K562 (cell line): ENCODE measurements around the gene C21orf58. TPM values are rescaled to one million over a fixed set of nuclear protein-coding genes. Genes with fewer than 3 reads are reported as not detected.

ENCODE experiments used
- BRF1 ChIP-seq: IDR thresholded peaks from 3 replicates; pipeline ENCODE4 v1.6.1; 2011; ENCODE audit warnings: borderline replicate concordance, mild to moderate bottlenecking; ENCODE audit not compliant: insufficient read length; ENCODE audit errors: extremely low read depth
- CSDE1 ChIP-seq, 2 experiments: fragments of 450-650 bp; IDR thresholded peaks; 2 replicates each; pipeline ENCODE4 v1.6.1; 2016; ENCODE audit warnings: mild to moderate bottlenecking in 1 of 2
- JUNB ChIP-seq: fragments of 450-650 bp; formaldehyde crosslinking; conservative IDR thresholded peaks from 2 replicates; pipeline ENCODE4 v1.4.0; 2020; ENCODE audit warnings: mild to moderate bottlenecking
- MTA1 ChIP-seq: fragments of 450-650 bp; IDR thresholded peaks from 2 replicates; pipeline ENCODE4 v1.6.1; 2017; ENCODE audit warnings: borderline replicate concordance
- PCBP1 ChIP-seq: fragments of 200-400 bp; formaldehyde crosslinking; IDR thresholded peaks from 2 replicates; pipeline ENCODE4 v1.6.1; 2018; ENCODE audit warnings: mild to moderate bottlenecking, low read depth, low read length; ENCODE audit not compliant: poor library complexity, severe bottlenecking
- RBBP5 ChIP-seq: fragments of 200-600 bp; sonication (generic); IDR thresholded peaks from 2 replicates; pipeline ENCODE4 v1.6.1; 2012; ENCODE audit warnings: borderline replicate concordance, mild to moderate bottlenecking, low read length, control low read depth, inconsistent platforms; ENCODE audit not compliant: insufficient read depth, poor library complexity, severe bottlenecking
- SREBF2 ChIP-seq: sonication (generic); formaldehyde crosslinking; IDR thresholded peaks from 2 replicates; pipeline ENCODE4 v1.4.0; 2020; ENCODE audit warnings: mild to moderate bottlenecking, missing genetic modification reagents
- SUPT5H ChIP-seq: fragments of 450-650 bp; IDR thresholded peaks from 2 replicates; pipeline ENCODE4 v1.6.1; 2016
- ZFP36 ChIP-seq: fragments of 150-350 bp; IDR thresholded peaks from 2 replicates; pipeline ENCODE4 v1.6.1; 2018; ENCODE audit warnings: low read length, low read depth; ENCODE audit not compliant: partially characterized antibody
- ZNF175 ChIP-seq: fragments of 200-800 bp; sonication (Bioruptor generic); IDR thresholded peaks from 2 replicates; pipeline ENCODE4 v1.6.1; 2016; ENCODE audit warnings: low read depth, mild to moderate bottlenecking, missing genetic modification characterization, missing compliant biosample characterization
- ZNF76 ChIP-seq: fragments of 250-450 bp; sonication (Bioruptor Pico); IDR thresholded peaks from 2 replicates; pipeline ENCODE4 v1.4.0; 2020; ENCODE audit warnings: mild to moderate bottlenecking, moderate library complexity, borderline replicate concordance
- polyA plus RNA-seq, 8 experiments: library from polyadenylated mRNA; depleted of rRNA in 4 of 8; stranded (reverse) in 5 of 8; unstranded in 3 of 8; fragments of >200 nt; fragmentation: Nextera tagmentation in 2 of 8; fragmentation: Illumina TruSeq in 1 of 8; extraction: Ambion mirVana in 2 of 8; extraction: Trizol in 1 of 8; gene quantifications; 2 replicates each; pipeline versions ENCODE4 v1.2.1 to v1.2.3, GENCODE V29; 2011 to 2014; ENCODE audit warnings: inconsistent platforms in 1 of 8, missing spikeins in 1 of 8
- total RNA-seq, 7 experiments: library from RNA; depleted of rRNA in 6 of 7; stranded (reverse); fragments of >200 nt in 6 of 7; fragmentation: Illumina TruSeq in 2 of 7; extraction: Trizol in 2 of 7; gene quantifications; 2 replicates each; pipeline versions ENCODE4 v1.2.1 to v1.2.3, GENCODE V29; 2011 to 2021; ENCODE audit warnings: low replicate concordance in 1 of 7
- TF ChIP-seq, protein P1 (sequence below): fragments of 450-650 bp; formaldehyde crosslinking; IDR thresholded peaks from 2 replicates; pipeline ENCODE4 v1.4.0; 2022; ENCODE audit warnings: mild to moderate bottlenecking, moderate library complexity
- TF ChIP-seq, protein P2 (sequence below): fragments of 200-800 bp; sonication (Bioruptor generic); IDR thresholded peaks from 2 replicates; pipeline ENCODE4 v1.6.1; 2017; ENCODE audit warnings: missing genetic modification characterization, missing compliant biosample characterization
- TF ChIP-seq, protein P3 (sequence below): fragments of 250-450 bp; sonication (Bioruptor Pico); IDR thresholded peaks from 2 replicates; pipeline ENCODE4 v1.8.0; 2022; ENCODE audit warnings: inconsistent platforms
- TF ChIP-seq, protein P4 (sequence below): IDR thresholded peaks from 2 replicates; pipeline ENCODE4 v1.6.1; 2011; ENCODE audit not compliant: insufficient read length; ENCODE audit errors: extremely low read depth
- TF ChIP-seq, protein P5 (sequence below): IDR thresholded peaks from 2 replicates; pipeline ENCODE4 v1.6.1; 2012; ENCODE audit warnings: low read depth, low read length, improper control_type of control experiment, borderline replicate concordance
- TF ChIP-seq, protein P6 (sequence below): sonication (generic); formaldehyde crosslinking; IDR thresholded peaks from 2 replicates; pipeline ENCODE4 v1.8.1; 2023; ENCODE audit warnings: mild to moderate bottlenecking, missing genetic modification reagents

Gene C21orf58
- total and polyA plus RNA-seq, 9 of the 15 experiments (the other 6 are each of a cell fraction or from before 2014, with no cell fraction given): 1.2 to 30.5 (median 12.4) TPM

DNA sequence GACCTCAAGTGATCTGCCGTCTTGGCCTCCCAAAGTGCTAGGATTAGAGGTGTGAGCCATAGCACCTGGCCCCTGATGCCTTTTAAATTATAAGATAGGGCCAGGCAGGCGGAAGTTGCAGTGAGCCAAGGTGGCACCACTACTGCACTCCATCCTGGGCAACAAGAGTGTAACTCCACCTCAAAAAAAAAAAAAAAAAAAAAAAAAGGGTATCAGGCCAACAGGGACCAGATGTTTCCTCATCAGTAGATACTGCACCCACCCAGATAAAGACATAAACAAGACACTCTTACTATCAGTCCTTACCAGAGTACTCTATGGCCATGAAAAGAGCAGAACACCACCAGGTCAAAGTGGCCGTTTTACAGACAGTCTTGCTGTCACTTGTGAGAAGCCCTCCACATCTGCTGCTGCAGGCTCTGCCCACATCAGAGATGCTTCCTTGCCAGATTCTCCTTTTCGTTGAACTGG is 3.3 kb downstream of the C21orf58 start (continued):
- TF ChIP-seq, protein P1, sequence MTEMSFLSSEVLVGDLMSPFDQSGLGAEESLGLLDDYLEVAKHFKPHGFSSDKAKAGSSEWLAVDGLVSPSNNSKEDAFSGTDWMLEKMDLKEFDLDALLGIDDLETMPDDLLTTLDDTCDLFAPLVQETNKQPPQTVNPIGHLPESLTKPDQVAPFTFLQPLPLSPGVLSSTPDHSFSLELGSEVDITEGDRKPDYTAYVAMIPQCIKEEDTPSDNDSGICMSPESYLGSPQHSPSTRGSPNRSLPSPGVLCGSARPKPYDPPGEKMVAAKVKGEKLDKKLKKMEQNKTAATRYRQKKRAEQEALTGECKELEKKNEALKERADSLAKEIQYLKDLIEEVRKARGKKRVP (CRISPR knock-in tag): 0 out of 2 replicates have a peak, but pooled peaks have one; percentile 5
- TF ChIP-seq SUPT5H (0 out of 2 replicates have a peak, but pooled peaks have one; percentile 38), JUNB (CRISPR knock-in tag) (no peak), PCBP1 (no peak), MTA1 (peak; percentile 85; the same call in 1 of the 2 replicates), ZFP36 (no peak), ZNF76 (CRISPR knock-in tag) (no peak), CSDE1 (IDR thresholded peaks at IDR 0.05) (peak in 1 of 2 experiments; percentile 45; a peak in 1 of 4 replicates), RBBP5 (peak; percentile 50), ZNF175 (CRISPR knock-in tag) (peak; percentile 87), BRF1 (no peak), SREBF2 (no peak)
- TF ChIP-seq, protein P2, sequence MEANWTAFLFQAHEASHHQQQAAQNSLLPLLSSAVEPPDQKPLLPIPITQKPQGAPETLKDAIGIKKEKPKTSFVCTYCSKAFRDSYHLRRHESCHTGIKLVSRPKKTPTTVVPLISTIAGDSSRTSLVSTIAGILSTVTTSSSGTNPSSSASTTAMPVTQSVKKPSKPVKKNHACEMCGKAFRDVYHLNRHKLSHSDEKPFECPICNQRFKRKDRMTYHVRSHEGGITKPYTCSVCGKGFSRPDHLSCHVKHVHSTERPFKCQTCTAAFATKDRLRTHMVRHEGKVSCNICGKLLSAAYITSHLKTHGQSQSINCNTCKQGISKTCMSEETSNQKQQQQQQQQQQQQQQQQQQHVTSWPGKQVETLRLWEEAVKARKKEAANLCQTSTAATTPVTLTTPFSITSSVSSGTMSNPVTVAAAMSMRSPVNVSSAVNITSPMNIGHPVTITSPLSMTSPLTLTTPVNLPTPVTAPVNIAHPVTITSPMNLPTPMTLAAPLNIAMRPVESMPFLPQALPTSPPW (CRISPR knock-in tag): peak; percentile 74
- TF ChIP-seq, protein P3, sequence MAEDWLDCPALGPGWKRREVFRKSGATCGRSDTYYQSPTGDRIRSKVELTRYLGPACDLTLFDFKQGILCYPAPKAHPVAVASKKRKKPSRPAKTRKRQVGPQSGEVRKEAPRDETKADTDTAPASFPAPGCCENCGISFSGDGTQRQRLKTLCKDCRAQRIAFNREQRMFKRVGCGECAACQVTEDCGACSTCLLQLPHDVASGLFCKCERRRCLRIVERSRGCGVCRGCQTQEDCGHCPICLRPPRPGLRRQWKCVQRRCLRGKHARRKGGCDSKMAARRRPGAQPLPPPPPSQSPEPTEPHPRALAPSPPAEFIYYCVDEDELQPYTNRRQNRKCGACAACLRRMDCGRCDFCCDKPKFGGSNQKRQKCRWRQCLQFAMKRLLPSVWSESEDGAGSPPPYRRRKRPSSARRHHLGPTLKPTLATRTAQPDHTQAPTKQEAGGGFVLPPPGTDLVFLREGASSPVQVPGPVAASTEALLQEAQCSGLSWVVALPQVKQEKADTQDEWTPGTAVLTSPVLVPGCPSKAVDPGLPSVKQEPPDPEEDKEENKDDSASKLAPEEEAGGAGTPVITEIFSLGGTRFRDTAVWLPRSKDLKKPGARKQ (CRISPR knock-in tag): no peak
- TF ChIP-seq, protein P4, sequence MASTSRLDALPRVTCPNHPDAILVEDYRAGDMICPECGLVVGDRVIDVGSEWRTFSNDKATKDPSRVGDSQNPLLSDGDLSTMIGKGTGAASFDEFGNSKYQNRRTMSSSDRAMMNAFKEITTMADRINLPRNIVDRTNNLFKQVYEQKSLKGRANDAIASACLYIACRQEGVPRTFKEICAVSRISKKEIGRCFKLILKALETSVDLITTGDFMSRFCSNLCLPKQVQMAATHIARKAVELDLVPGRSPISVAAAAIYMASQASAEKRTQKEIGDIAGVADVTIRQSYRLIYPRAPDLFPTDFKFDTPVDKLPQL: no peak
- TF ChIP-seq, protein P5, sequence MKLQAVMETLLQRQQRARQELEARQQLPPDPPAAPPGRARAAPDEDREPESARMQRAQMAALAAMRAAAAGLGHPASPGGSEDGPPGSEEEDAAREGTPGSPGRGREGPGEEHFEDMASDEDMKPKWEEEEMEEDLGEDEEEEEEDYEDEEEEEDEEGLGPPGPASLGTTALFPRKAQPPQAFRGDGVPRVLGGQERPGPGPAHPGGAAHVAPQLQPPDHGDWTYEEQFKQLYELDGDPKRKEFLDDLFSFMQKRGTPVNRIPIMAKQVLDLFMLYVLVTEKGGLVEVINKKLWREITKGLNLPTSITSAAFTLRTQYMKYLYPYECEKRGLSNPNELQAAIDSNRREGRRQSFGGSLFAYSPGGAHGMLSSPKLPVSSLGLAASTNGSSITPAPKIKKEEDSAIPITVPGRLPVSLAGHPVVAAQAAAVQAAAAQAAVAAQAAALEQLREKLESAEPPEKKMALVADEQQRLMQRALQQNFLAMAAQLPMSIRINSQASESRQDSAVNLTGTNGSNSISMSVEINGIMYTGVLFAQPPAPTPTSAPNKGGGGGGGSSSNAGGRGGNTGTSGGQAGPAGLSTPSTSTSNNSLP: 0 out of 2 replicates have a peak, but pooled peaks have one; percentile 34
- TF ChIP-seq, protein P6, sequence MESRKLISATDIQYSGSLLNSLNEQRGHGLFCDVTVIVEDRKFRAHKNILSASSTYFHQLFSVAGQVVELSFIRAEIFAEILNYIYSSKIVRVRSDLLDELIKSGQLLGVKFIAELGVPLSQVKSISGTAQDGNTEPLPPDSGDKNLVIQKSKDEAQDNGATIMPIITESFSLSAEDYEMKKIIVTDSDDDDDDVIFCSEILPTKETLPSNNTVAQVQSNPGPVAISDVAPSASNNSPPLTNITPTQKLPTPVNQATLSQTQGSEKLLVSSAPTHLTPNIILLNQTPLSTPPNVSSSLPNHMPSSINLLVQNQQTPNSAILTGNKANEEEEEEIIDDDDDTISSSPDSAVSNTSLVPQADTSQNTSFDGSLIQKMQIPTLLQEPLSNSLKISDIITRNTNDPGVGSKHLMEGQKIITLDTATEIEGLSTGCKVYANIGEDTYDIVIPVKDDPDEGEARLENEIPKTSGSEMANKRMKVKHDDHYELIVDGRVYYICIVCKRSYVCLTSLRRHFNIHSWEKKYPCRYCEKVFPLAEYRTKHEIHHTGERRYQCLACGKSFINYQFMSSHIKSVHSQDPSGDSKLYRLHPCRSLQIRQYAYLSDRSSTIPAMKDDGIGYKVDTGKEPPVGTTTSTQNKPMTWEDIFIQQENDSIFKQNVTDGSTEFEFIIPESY (CRISPR knock-in tag): no peak
